OCI-M2 (cell line): ENCODE results near the gene ZNF425.
"Not testable (repeated sequence)": the region's sequence is repeated elsewhere in the genome, so short reads cannot be mapped to it uniquely, and the experiment has no call there.

Experiments used
- DNase-seq: peaks from one replicate; lab custom pipeline; 2025; ENCODE audit not compliant: unreplicated experiment; lab: John Stamatoyannopoulos, UW

Gene ZNF425

DNA sequence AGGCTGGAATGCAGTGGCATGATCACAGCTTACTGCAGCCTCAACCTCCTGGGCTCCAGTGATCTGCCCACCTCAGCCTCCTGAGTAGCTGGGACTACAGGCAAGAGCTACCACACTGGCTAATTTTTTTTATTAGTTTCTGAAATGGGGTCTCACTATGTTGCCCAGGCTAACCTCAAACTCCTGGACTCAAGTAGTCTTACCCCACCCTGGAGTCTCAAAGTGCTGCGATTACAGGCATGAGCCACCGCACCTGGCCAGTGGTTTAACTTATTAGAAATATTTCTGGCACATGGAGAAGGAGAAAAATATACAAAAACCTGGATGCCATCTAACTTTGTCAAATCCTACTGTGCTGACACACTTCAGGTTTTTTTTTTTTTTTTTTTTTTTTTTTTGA lies 50.8 kb downstream of the ZNF425 start:
- no peak for DNase-seq

DNA sequence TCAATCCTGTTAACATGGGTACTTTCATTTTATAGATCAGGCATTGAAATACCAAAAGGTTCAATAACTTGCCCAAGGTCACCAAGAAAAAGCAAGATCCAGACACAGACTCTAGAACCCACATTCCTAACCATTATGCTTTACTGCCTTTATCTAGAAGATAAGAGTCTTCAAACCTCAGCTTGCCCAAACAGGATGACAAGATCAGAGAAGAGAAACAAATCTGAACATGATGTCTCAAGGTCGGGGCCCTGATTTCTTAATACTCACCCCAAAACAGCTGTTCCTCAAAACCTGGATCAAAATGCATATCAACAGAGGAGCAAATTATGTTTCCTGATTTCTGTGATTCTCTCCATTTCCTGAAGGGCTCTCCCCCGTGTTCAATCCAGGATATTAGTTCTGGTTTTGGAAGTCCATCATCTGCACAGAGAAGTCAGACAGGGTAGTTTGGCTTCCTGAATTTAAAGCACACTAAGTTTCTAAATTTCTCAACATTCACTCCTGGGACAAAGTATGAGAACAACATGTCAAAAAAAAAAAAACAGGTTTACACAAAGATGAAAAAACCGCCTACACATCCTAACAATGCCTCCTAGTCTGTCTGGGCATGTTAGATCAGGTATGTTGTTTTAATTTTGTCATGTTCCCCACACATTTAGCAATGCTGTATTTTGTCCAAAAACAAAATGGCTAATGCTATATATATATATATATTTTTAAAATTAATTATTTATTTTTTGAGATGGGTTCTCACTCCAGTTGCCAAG lies 51.8 kb downstream of the ZNF425 start:
- no peak for DNase-seq

- no peak for DNase-seq
These were observed 53.7 kb downstream of the ZNF425 start for GRCh38 chr7:149072438-149072775.

DNA sequence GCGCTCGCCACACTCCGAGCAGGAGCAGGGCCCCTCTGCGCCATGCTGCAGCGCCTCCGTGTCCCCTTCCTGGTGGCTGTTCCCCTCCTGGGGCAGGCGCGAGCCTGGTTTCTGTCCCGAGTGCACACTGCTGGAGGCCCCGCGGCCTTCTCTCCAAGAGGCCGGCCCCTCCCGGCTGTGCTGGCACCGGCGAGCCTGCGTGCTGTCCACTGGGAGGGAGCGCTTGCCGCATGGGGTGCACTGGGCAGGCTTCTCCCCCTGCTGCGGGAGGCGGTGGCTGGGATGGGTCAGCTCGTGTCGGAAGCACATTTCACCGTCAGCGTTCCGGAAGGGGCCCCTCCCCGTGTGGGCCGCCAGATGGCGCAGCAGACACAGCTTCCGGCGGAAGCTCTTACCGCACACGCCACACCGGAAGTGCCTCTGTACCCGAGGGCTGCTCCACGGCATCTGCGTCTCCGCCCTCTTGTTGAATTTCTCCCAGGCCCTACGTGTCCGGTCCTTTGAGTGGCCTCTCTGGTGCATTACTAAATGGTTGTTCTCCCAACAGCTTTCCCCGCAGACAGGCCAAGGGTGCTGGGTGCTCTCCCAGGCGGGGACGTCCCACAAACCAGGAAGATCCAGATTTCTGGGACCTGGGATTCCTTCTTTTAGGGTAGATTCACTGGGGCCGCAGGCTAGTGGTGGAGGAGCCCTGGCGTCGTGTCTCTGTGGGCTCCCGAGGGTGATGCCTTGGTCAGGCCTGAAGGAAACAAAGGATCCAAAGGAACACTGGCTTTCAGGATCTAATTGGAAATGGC lies 54.3 kb downstream of the ZNF425 start:
- peak; percentile 90 for DNase-seq

DNA sequence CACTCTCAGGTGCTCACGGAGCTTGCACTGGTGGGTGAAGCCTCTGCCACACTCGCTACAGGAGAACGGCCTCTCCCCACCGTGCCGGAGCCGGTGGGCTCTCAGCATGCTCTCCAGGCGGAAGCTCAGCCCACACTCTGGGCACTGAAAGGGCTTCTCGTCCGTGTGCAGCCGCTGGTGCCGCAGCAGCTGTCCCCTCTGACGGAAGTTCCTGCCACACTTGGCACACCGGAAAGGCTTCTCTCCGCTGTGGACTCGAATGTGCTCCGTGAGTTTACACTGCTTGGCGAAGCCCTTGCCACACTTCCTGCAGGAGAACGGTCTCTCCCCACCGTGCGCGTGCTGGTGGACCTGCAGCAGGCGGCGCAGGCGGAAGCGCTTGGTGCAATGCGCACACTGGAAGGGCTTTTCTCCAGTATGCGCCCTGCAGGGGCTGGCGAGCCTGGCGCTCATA lies 54.9 kb downstream of the ZNF425 start:
- DNase-seq, result no peak

DNA sequence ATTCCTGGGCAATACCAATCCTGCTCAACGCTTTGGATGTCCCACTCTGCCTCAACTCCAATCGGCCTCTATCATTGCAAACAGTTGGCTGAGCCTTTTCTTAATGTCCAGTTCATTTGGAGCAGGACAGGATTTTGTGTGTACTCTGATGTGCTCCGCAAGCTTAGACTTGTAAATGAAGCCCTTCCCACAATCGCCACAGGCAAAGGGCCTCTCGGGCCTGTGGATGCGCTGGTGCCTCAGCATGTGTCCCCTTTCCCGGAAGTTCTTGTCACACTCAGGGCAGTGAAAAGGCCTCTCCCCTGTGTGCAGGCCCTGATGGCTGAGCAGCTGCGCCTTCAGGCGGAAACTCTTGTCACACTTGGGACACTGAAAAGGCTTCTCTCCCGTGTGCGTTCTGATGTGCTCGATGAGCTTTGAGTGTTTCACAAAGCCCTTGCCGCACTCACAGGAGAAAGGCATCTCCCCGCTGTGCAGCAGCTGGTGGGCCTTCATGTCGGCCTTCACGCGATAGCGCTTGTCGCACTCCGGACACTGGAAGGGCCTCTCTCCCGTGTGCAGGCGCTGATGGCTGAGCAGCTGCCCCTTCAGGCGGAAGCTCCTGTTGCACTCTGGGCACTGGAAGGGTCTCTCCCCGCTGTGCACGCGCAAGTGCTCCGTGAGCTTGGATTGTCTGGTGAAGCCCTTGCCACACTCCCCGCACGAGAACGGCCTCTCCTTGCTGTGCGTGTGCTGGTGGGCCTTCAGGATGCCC lies 55.6 kb downstream of the ZNF425 start:
- no peak for DNase-seq

DNA sequence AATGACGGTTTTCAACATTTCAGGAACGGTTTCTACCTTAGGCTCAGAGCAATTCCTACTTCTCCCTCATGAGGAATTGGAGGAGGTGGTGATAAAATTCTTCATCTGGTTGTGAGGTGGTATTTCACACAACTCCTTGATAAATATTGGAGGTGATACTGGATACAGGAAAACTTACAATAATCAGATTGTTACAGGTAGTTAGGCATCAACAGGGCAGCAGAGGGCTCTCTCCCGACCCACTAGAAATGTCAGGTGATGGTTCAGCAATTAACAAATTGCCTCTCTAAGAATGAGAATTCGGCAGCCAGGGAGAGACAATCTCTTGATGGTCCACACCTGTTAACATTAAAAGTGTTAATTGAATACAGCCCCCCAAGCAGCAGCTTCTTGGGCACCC lies 58.3 kb downstream of the ZNF425 start:
- DNase-seq, result no peak

DNA sequence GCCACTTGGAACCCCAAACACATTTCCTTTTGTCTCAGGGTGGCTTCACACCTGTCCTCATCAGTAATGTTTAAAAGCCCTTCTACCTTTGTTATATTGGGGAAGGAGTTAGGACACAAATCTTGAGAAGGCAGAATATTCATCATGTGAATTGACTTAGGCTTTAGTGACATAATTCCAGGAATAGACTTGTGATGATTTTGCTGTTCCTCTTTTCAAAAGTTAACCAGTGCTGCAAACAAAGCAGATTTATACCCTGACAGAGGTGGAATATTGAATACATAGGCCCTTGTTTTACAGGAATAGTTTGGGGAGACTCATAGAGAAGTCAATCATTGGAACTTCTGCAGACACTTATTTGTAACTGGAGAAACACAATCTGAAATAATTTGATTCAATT lies 62.6 kb downstream of the ZNF425 start:
- DNase-seq, result no peak

- DNase-seq, result not testable (repeated sequence)
These were observed 63.8 kb downstream of the ZNF425 start for GRCh38 chr7:149062217-149062899.

DNA sequence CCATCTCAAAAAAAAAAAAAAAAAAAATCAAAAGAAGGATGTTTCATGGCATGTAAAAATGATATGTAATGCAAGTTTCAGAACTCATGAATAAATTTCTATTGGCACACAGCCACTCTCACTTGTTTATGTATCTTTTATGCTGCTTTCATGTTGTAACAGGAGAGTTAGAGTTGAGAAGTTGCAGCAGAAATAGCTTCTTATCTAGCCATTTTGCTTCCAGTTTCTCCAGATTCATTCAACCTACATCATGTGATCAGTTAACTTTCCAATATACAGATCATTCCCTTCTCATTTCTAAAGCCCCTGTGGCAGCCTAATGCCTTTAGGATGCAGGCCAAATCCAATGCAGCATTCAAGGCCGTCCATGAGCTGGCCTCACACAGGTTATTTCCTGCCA lies 66.0 kb downstream of the ZNF425 start:
- no peak for DNase-seq

DNA sequence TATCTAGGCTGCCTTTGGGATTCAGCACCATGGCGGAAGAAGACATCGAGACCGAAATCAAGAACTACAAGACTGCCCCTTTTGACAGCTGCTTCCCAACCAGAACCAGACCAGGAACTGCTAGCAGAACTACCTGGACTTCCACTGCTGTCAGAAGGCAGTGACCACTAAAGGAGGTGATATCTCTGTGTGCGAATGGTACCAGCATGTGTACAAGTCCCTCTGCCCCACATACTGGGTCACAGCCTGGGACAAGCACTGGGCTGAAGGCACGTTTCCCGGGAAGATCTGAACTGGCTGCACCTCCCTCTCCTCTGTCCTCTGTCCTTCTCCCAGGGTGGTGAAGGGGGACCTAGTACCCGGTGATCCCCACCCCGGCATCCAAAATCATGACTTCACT lies 72.2 kb downstream of the ZNF425 start:
- no peak for DNase-seq

GRCh38 chr7:149053384-149053783 lies 72.7 kb downstream of the ZNF425 start:
- no peak for DNase-seq
